HFFc6 (cell line): Measurements from ENCODE around the gene BFSP2. TPM values are rescaled to one million over a fixed set of nuclear protein-coding genes. Genes with fewer than 3 reads are reported as not detected.
"Not testable (repeated sequence)": the region's sequence is repeated elsewhere in the genome, so short reads cannot be mapped to it uniquely, and the experiment has no call there.

ENCODE experiments used
- DNase-seq: peaks from one replicate; pipeline ENCODE4 v3.0.0-alpha.2; 2018
- H3K27ac Mint-ChIP-seq: 2 replicates; pipeline ENCODE4 v1.8.0; 2020; ENCODE audit warnings: mild to moderate bottlenecking, mixed read lengths
- H3K27me3 Mint-ChIP-seq: 2 replicates; pipeline ENCODE4 v1.8.0; 2021; ENCODE audit warnings: mild to moderate bottlenecking, moderate library complexity, mixed read lengths; ENCODE audit not compliant: insufficient read depth
- H3K36me3 Mint-ChIP-seq: 2 replicates; pipeline ENCODE4 v1.8.0; 2021; ENCODE audit warnings: low read depth, mixed read lengths
- H3K4me1 Mint-ChIP-seq: 2 replicates; pipeline ENCODE4 v1.8.0; 2020; ENCODE audit warnings: low read depth, mixed read lengths
- H3K4me3 Mint-ChIP-seq: 2 replicates; pipeline ENCODE4 v1.8.0; 2020; ENCODE audit warnings: mild to moderate bottlenecking, moderate library complexity, mixed read lengths
- H3K9me3 Mint-ChIP-seq: 2 replicates; pipeline ENCODE4 v1.8.0; 2020; ENCODE audit warnings: mild to moderate bottlenecking, mixed read lengths
- total RNA-seq, 6 experiments: library from RNA; stranded (reverse); fragmentation: NEBNext Ultra II Directional; extraction: Animal tissue kit (Norgen Biotek cat#: 25700); gene quantifications; 2 replicates in 1 of 6; 3 replicates in 5 of 6; pipeline ENCODE4 v1.2.3, GENCODE V29; 2021
- TF ChIP-seq, protein P1 (sequence below): fragments of 200-600 bp; sonication (generic); IDR thresholded peaks from 2 replicates; pipeline ENCODE4 v1.5.0; 2021; ENCODE audit warnings: antibody characterized with exemption, mild to moderate bottlenecking

BFSP2 gene
- total RNA-seq, 6 experiments from 2014 or later: not detected

DNA sequence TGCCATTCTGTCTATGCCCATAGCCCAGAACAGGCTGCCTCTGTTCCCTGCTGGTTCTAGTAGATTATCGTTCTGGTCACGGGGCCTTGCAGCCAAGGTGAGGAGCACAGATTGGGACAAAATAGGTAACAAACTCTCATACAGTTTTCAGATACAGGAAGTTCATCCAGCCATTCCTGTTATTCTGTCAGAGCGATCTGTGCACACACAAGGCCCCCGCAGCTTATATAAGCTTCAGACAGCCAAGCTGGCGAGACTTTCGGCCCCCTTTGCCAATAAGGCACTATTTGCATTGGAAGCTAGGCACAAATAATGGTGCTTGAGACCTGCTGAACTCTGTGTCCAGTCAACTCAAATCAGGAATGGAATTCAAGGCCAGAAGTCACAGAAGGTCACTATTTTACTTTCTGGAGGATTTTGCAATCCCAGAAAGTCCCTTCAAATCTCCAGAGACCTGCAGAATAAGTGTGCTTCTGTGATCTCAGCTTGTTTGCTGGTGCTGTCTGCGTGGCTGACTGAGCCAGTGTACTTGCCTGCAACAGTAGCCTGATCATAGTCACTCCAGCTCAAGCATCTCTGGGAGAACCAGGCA is 69.4 kb downstream of the BFSP2 start:
- TF ChIP-seq, protein P1, sequence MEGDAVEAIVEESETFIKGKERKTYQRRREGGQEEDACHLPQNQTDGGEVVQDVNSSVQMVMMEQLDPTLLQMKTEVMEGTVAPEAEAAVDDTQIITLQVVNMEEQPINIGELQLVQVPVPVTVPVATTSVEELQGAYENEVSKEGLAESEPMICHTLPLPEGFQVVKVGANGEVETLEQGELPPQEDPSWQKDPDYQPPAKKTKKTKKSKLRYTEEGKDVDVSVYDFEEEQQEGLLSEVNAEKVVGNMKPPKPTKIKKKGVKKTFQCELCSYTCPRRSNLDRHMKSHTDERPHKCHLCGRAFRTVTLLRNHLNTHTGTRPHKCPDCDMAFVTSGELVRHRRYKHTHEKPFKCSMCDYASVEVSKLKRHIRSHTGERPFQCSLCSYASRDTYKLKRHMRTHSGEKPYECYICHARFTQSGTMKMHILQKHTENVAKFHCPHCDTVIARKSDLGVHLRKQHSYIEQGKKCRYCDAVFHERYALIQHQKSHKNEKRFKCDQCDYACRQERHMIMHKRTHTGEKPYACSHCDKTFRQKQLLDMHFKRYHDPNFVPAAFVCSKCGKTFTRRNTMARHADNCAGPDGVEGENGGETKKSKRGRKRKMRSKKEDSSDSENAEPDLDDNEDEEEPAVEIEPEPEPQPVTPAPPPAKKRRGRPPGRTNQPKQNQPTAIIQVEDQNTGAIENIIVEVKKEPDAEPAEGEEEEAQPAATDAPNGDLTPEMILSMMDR: no peak
- Mint-ChIP-seq H3K27me3 (peaks cover 13% of the 10 kb centered on the region), H3K27ac (no peak overlapping the region), H3K36me3 (no peaks in the 10 kb centered on the region), H3K9me3 (no peaks in the 10 kb centered on the region), H3K4me1 (peaks cover 11% of the 10 kb centered on the region), H3K4me3 (no peak overlapping the region)
- DNase-seq: no peak

DNA sequence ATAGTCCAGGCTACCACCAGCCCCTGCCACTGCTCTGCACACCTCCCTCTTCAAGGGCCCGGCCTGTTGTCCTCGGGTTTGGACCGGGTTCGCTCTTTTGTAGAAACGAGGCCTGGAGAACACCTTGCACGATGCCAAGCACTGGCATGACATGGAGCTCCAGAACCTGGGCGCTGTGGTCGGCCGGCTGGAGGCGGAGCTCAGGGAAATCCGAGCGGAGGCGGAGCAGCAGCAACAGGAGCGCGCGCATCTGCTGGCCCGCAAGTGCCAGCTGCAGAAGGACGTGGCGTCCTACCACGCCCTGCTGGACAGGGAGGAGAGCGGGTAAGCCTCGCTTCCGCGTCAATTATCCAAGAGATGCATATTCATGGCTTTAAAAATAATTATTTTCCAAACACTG is 72.4 kb downstream of the BFSP2 start:
- Mint-ChIP-seq H3K36me3 (no peaks in the 10 kb centered on the region), H3K27ac (no peak overlapping the region), H3K4me1 (peaks cover 21% of the 10 kb centered on the region), H3K9me3 (no peaks in the 10 kb centered on the region), H3K4me3 (peak overlapping the region; percentile 54; the same call in 1 of the 2 replicates), H3K27me3 (peaks cover 15% of the 10 kb centered on the region)
- no peak for DNase-seq
- TF ChIP-seq, protein P1: no peak

DNA sequence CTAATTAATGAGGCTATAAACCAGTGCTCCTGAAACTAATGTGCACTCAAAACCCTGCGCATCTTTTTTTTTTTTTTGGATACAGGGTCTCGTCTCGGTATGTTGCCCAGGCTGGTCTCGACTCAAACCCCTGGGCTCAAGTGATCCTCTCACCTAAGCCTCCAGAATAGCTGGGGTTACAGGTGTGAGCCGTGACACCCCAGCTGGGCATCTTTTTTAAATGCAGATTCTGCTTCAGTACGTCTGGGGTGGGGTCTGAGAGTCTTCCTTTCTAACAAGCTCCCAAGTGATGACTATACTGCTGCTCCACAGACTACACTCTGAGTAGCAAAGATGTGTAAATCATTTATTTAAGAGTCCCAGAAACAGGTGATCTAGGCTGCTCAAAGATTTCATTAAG is 73.0 kb downstream of the BFSP2 start:
- peaks cover 15% of the 10 kb centered on the region for H3K27me3 Mint-ChIP-seq
- H3K27ac Mint-ChIP-seq: no peak overlapping the region
- DNase-seq: no peak
- TF ChIP-seq, protein P1: no peak
- H3K4me1 Mint-ChIP-seq: peaks cover 17% of the 10 kb centered on the region
- H3K4me3 Mint-ChIP-seq: no peak overlapping the region
- H3K9me3 Mint-ChIP-seq: no peaks in the 10 kb centered on the region
- no peaks in the 10 kb centered on the region for H3K36me3 Mint-ChIP-seq

DNA sequence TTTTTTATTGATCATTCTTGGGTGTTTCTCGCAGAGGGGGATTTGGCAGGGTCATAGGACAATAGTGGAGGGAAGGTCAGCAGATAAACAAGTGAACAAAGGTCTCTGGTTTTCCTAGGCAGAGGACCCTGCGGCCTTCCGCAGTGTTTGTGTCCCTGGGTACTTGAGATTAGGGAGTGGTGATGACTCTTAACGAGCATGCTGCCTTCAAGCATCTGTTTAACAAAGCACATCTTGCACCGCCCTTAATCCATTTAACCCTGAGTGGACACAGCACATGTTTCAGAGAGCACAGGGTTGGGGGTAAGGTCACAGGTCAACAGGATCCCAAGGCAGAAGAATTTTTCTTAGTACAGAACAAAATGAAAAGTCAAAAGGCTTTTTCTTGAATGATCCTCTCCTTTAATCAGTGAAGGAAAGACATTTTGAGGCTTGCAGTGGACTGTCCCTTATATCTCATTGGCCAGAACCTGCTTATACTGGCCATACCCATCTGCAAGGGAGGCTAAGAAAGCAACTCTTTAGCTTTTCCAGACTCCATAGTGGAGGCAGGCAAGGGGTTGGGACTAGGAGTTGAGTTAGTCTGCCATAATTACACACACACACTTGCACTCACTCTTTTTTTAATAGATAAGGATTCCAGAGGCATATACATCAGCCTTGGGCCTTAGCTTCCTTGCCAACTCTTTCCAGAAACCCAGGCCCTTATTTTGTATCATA is 73.8 kb downstream of the BFSP2 start:
- not testable (repeated sequence) for H3K9me3 Mint-ChIP-seq, H3K4me3 Mint-ChIP-seq, H3K27ac Mint-ChIP-seq, DNase-seq, H3K36me3 Mint-ChIP-seq
- Mint-ChIP-seq H3K27me3 (peaks cover 15% of the 10 kb centered on the region), H3K4me1 (peaks cover 14% of the 10 kb centered on the region)

DNA sequence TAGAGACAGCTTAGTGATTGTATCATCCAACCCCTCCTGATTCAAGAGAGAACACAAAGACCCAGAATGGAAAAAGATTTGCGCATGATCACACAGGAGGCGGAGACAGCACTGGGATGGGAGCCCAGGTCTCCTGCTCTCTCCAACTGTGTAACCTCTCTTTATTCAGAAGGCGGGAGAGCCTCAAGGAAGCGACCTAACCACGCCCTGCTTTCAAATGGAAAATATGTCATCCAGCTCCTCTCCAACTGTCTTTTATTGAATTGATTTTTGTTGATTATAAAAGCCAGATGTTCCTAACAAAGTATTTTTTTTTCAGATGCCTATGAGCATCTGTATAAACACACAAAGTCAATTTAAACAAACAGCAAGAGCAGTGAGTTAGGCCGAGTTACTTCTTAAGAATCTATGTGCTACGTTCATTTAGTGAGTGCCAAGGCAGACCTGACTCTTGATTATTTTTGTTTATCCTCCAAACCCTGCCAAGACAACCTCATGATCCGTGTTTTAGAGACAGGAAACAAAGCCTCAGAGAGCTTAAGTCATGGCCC is 74.5 kb downstream of the BFSP2 start:
- H3K4me3 Mint-ChIP-seq: no peak overlapping the region; the same call in 1 of the 2 replicates
- TF ChIP-seq, protein P1: no peak

DNA sequence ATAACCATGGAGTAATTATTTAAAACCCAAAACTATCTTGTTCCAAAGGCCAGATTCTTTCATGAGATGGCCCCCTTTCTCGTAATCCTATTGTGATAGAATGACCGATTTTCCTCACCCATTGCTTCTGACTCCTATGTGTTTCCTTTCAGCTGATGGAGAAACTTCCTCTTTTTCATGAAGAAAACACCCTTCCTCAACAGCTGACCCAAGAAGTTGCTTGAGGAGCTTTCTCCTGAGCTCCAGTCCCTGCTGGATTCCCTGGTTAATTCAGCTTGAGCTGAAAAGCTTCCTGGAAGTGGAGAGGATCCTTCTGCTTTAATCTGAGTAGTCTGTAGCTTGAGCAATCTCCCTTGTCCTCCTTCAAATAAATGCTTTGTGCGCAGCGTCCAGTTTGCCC is 75.0 kb downstream of the BFSP2 start:
- H3K27ac Mint-ChIP-seq: no peak overlapping the region
- H3K4me3 Mint-ChIP-seq: no peak overlapping the region; the same call in 1 of the 2 replicates

More for the DNA sequence above, 74.5 kb downstream of the BFSP2 start:
- Mint-ChIP-seq H3K27me3 (peaks cover 15% of the 10 kb centered on the region), H3K27ac (no peak overlapping the region), H3K9me3 (no peaks in the 10 kb centered on the region), H3K4me1 (peaks cover 14% of the 10 kb centered on the region), H3K36me3 (no peaks in the 10 kb centered on the region)
- DNase-seq: no peak

More for the DNA sequence above, 75.0 kb downstream of the BFSP2 start:
- TF ChIP-seq, protein P1: no peak
- Mint-ChIP-seq H3K9me3 (no peaks in the 10 kb centered on the region), H3K4me1 (peaks cover 14% of the 10 kb centered on the region), H3K27me3 (peaks cover 15% of the 10 kb centered on the region), H3K36me3 (no peaks in the 10 kb centered on the region)
- DNase-seq: no peak
